Measurements from ENCODE around the gene FOXE1.

DNA sequence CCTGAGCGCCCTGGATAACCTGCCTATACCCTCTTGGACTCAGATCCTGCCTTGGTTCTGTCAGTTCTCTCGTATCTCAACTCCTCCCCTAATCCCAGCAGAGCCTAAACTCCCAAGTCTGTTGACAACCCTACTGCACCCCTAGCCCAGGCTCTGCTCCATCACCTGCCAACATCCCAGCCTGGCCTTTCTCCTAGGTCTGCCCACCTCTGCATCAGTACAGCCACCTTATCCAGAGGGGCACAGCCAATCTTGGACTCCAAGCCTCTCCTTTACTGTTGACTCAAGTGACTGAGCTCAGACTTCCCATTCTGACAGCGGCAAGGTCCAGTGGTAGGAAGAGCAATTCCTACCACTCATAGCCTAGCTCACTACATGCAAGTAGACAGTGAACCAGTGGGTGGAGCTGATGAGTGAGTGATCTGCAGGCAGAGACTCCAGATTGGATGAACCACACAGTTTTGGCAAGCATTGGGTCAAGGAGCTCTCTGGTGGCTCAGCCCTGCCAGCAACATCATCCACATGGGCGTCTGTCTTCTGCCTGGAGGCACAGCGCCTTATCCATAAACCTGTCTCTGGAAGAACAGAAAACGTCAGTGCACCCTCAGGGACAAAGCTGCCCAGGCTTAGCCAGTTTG is 42.8 kb downstream of the FOXE1 start:
- TF ChIP-seq ZNF518A (tag by site-specific recombination; conservative IDR thresholded peaks at IDR 0.05; ENCODE audit: low read depth) (no peak), ZNF311 (tag by site-specific recombination; IDR thresholded peaks at IDR 0.05; ENCODE audit: borderline replicate concordance) (no peak), ZNF133 (tag by site-specific recombination; IDR thresholded peaks at IDR 0.05) (no peak), ZNF501 (tag by site-specific recombination; IDR thresholded peaks at IDR 0.05) (no peak), ZNF121 (tag by site-specific recombination; IDR thresholded peaks at IDR 0.05) (no peak), ZNF274 (IDR thresholded peaks at IDR 0.05; ENCODE audit: low read length) (no peak), ZNF274 (tag by site-specific recombination; IDR thresholded peaks at IDR 0.05; ENCODE audit: borderline replicate concordance) (no peak), ZNF23 (tag by site-specific recombination; IDR thresholded peaks at IDR 0.05; ENCODE audit: borderline replicate concordance) (no peak), GFI1B (tag by site-specific recombination; IDR thresholded peaks at IDR 0.05) (no peak), CTCF (tag by site-specific recombination; IDR thresholded peaks at IDR 0.05) (no peak), ZNF830 (tag by site-specific recombination; IDR thresholded peaks at IDR 0.05; ENCODE audit: low read depth) (no peak), ZNF488 (tag by site-specific recombination; IDR thresholded peaks at IDR 0.05) (no peak), ZNF585B (tag by site-specific recombination; IDR thresholded peaks at IDR 0.05) (no peak), ZFP37 (tag by site-specific recombination; IDR thresholded peaks at IDR 0.05) (no peak)
- TF ChIP-seq, protein P1, sequence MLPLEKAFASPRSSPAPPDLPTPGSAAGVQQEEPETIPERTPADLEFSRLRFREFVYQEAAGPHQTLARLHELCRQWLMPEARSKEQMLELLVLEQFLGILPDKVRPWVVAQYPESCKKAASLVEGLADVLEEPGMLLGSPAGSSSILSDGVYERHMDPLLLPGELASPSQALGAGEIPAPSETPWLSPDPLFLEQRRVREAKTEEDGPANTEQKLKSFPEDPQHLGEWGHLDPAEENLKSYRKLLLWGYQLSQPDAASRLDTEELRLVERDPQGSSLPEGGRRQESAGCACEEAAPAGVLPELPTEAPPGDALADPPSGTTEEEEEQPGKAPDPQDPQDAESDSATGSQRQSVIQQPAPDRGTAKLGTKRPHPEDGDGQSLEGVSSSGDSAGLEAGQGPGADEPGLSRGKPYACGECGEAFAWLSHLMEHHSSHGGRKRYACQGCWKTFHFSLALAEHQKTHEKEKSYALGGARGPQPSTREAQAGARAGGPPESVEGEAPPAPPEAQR (tag by site-specific recombination; IDR thresholded peaks at IDR 0.05): no peak

Measured in HEK293 (cell line).